Renal cortical epithelial cell (primary cell): ENCODE results near the gene HRNR. TPM values are rescaled to one million over a fixed set of nuclear protein-coding genes. Genes with fewer than 3 reads are reported as not detected.
A peak's percentile ranks its signal among the peaks of the same experiment; 100 is the strongest.
"Not testable (repeated sequence)": the region's sequence is repeated elsewhere in the genome, so short reads cannot be mapped to it uniquely, and the experiment has no call there.

Experiments used
- DNase-seq: peaks from one replicate; pipeline ENCODE4 v3.0.0-alpha.2; 2011; ENCODE audit warnings: low read depth
- total RNA-seq: library from RNA; depleted of rRNA; stranded (reverse); fragments of >200 nt; gene quantifications from 2 replicates; pipeline ENCODE4 v1.2.3, GENCODE V29; 2014

HRNR gene
- under 0.01 TPM in 2 replicates for total RNA-seq

GRCh38 chr1:152224093-152224492 lies at the start of gene HRNR:
HRNR (minus strand) TSS chr1:152224193; CDS start chr1:152223253, 940 bp downstream.
- no peak for DNase-seq

GRCh38 chr1:152256394-152256793 lies 32.4 kb upstream of the HRNR start:
- DNase-seq: not testable (repeated sequence)

- no peak for DNase-seq
Observed at GRCh38 chr1:152252157-152252556, 28.2 kb upstream of the HRNR start.

- no peak for DNase-seq
Observed at GRCh38 chr1:152251391-152251790, 27.4 kb upstream of the HRNR start.

- DNase-seq: no peak
Observed at GRCh38 chr1:152247316-152247715, 23.3 kb upstream of the HRNR start.

GRCh38 chr1:152244576-152245273 lies 20.7 kb upstream of the HRNR start:
- peak; percentile 27 for DNase-seq

GRCh38 chr1:152237093-152237492 lies 13.1 kb upstream of the HRNR start:
- no peak for DNase-seq

GRCh38 chr1:152228831-152229230 lies 4.8 kb upstream of the HRNR start:
- no peak for DNase-seq

GRCh38 chr1:152227310-152227928 lies 3.4 kb upstream of the HRNR start:
- DNase-seq: peak; percentile 19

- DNase-seq: peak; percentile 37
Observed at GRCh38 chr1:152225678-152226077, 1.7 kb upstream of the HRNR start.

- DNase-seq: no peak
Observed at GRCh38 chr1:152220166-152221163, 3.5 kb downstream of the HRNR start.

GRCh38 chr1:152219438-152219837 lies 4.6 kb downstream of the HRNR start:
- not testable (repeated sequence) for DNase-seq

GRCh38 chr1:152218762-152219436 lies 5.1 kb downstream of the HRNR start:
- DNase-seq: no peak

- DNase-seq: not testable (repeated sequence)
Observed at GRCh38 chr1:152215604-152216003, 8.4 kb downstream of the HRNR start.

- DNase-seq: not testable (repeated sequence)
Observed at GRCh38 chr1:152214911-152215310, 9.1 kb downstream of the HRNR start.

- DNase-seq: peak; percentile 42
Observed at GRCh38 chr1:152198982-152199381, 25.0 kb downstream of the HRNR start.

- DNase-seq: no peak
Observed at GRCh38 chr1:152197361-152197941, 26.5 kb downstream of the HRNR start.

- DNase-seq: no peak
Observed at GRCh38 chr1:152191711-152192110, 32.3 kb downstream of the HRNR start.

- peak; percentile 23 for DNase-seq
Observed at GRCh38 chr1:152191260-152191659, 32.7 kb downstream of the HRNR start.

GRCh38 chr1:152190589-152190988 lies 33.4 kb downstream of the HRNR start:
- DNase-seq: peak; percentile 26
